Measurements from ENCODE around the gene TECTA. TPM values are rescaled to one million over a fixed set of nuclear protein-coding genes. Genes with fewer than 3 reads are reported as not detected.

TECTA gene
- total RNA-seq, 1 donor from 2014 or later, result 2.3 TPM

DNA sequence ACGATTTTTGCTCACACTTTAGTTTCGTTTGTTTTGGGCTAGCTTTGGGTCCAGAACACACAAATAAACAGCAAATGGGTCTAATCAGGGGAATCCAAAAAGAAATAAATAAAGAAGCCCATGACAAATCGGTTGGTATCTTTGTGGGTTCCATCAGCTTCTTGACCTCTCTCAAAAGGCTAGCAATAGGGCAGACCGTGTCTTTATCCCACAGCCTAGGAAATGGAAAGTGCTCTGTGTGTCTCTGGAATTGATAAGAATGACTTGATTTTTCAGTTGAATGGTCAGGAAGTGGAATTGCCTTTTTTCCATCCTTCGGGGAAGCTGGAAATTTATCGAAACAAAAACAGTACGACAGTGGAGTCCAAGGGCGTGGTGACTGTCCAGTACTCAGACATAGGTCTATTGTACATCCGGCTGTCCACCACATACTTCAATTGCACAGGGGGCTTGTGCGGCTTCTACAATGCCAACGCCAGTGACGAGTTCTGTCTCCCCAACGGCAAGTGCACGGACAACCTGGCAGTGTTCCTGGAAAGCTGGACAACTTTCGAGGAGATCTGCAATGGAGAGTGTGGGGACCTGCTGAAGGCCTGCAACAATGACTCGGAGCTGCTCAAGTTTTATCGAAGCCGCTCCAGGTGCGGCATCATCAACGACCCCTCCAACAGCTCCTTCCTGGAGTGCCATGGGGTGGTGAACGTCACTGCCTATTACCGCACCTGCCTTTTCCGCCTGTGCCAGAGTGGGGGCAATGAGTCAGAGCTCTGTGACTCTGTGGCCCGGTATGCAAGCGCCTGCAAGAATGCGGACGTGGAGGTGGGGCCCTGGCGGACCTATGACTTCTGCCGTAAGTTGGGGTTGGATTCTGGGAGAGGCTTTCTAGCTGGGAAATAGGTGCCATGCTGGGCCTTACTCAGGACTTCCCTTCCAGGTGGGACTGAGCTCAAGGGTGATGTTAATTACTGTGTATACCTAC lies 28.6 kb downstream of the TECTA start:
- Mint-ChIP-seq H3K4me1 (ENCODE audit: unreplicated experiment) (no peaks in the 10 kb centered on the region), H3K4me3 (no peak overlapping the region), H3K36me3 (no peaks in the 10 kb centered on the region), H3K9me3 (no peaks in the 10 kb centered on the region), H3K27ac (no peak overlapping the region), H3K27me3 (no peaks in the 10 kb centered on the region)
- TF ChIP-seq, protein P1, sequence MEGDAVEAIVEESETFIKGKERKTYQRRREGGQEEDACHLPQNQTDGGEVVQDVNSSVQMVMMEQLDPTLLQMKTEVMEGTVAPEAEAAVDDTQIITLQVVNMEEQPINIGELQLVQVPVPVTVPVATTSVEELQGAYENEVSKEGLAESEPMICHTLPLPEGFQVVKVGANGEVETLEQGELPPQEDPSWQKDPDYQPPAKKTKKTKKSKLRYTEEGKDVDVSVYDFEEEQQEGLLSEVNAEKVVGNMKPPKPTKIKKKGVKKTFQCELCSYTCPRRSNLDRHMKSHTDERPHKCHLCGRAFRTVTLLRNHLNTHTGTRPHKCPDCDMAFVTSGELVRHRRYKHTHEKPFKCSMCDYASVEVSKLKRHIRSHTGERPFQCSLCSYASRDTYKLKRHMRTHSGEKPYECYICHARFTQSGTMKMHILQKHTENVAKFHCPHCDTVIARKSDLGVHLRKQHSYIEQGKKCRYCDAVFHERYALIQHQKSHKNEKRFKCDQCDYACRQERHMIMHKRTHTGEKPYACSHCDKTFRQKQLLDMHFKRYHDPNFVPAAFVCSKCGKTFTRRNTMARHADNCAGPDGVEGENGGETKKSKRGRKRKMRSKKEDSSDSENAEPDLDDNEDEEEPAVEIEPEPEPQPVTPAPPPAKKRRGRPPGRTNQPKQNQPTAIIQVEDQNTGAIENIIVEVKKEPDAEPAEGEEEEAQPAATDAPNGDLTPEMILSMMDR (conservative IDR thresholded peaks at IDR 0.05), result no peak
- DNase-seq (ENCODE audit: extremely low spot score, unreplicated experiment), result no peak

GRCh38 chr11:121131656-121132055 lies 30.6 kb downstream of the TECTA start:
- no peak overlapping the region for H3K27ac Mint-ChIP-seq

DNA sequence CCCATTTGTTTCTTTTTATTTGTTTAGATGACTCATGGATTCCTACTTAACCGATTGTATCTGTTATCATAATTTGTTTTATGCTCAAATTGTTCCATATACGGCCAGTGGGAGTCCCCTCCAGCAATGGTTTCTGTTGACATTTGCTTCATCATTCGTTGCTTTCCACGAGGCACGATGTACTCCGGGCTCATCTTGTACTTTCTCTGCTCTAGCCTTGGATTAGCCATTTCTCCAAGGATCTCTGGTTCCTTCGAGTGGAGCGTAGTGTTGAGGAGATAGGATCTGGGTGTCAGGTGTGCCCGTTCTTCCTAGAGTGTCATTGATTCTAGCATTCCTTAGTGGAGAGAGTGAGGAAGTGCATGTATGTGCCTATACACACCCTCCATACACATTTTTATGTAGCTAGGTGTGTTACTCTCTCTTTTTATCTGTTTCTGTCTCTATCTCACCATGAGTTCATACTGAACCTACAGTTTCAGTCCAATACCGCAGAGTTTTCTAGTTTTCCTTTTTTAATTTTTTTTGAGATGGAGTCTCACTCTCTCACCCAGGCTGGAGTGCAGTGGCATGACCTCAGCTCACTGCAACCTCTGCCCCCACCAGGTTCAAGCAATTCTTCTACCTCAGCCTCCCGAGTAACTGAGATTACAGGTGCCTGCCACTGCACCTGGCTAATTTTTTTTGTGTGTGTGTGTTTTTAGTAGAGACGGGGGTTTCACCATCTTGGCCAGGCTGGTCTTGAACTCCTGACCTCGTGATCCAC lies 31.4 kb downstream of the TECTA start:
- no peak for DNase-seq (ENCODE audit: extremely low spot score, unreplicated experiment)
- H3K27me3 Mint-ChIP-seq, result no peaks in the 10 kb centered on the region
- H3K4me1 Mint-ChIP-seq (ENCODE audit: unreplicated experiment), result no peaks in the 10 kb centered on the region
- H3K27ac Mint-ChIP-seq, result no peak overlapping the region
- no peak overlapping the region for H3K4me3 Mint-ChIP-seq
- no peaks in the 10 kb centered on the region for H3K36me3 Mint-ChIP-seq
- H3K9me3 Mint-ChIP-seq, result no peaks in the 10 kb centered on the region
- TF ChIP-seq, protein P1 (conservative IDR thresholded peaks at IDR 0.05), result peak; percentile 31

More at GRCh38 chr11:121131656-121132055, 30.6 kb downstream of the TECTA start:
- Mint-ChIP-seq H3K9me3 (no peaks in the 10 kb centered on the region), H3K36me3 (no peaks in the 10 kb centered on the region), H3K4me3 (no peak overlapping the region), H3K27me3 (no peaks in the 10 kb centered on the region), H3K4me1 (ENCODE audit: unreplicated experiment) (no peaks in the 10 kb centered on the region)
- DNase-seq (ENCODE audit: extremely low spot score, unreplicated experiment), result no peak
- TF ChIP-seq, protein P1 (conservative IDR thresholded peaks at IDR 0.05), result no peak

- no peaks in the 10 kb centered on the region for H3K36me3 Mint-ChIP-seq
- no peaks in the 10 kb centered on the region for H3K4me1 Mint-ChIP-seq (ENCODE audit: unreplicated experiment)
- H3K9me3 Mint-ChIP-seq, result no peaks in the 10 kb centered on the region
- no peak overlapping the region for H3K27ac Mint-ChIP-seq
- DNase-seq (ENCODE audit: extremely low spot score, unreplicated experiment), result no peak
- TF ChIP-seq, protein P1 (conservative IDR thresholded peaks at IDR 0.05), result no peak
- H3K4me3 Mint-ChIP-seq, result no peak overlapping the region
- no peaks in the 10 kb centered on the region for H3K27me3 Mint-ChIP-seq
Measured at GRCh38 chr11:121134741-121135312, 33.8 kb downstream of the TECTA start.

DNA sequence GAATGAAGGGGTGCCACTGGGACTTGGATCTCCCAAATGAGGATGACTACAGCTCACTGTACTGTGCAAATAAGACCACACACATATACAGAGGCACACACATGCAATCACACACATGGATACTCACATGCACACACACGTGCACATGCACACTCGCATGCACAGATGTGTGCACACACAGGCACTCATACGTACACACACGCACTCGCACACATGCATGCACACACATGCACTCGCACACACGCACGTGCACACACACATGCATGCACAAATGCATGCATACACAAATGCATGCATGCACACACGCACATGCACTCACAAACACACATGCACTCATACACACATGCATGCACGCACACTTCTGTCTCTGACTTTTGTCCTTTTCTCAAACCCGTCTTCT lies 36.0 kb downstream of the TECTA start:
- no peak for DNase-seq (ENCODE audit: extremely low spot score, unreplicated experiment)
- Mint-ChIP-seq H3K27ac (no peak overlapping the region), H3K4me1 (ENCODE audit: unreplicated experiment) (no peaks in the 10 kb centered on the region), H3K9me3 (no peaks in the 10 kb centered on the region), H3K27me3 (no peaks in the 10 kb centered on the region), H3K36me3 (no peaks in the 10 kb centered on the region), H3K4me3 (no peak overlapping the region)
- TF ChIP-seq, protein P1 (conservative IDR thresholded peaks at IDR 0.05), result no peak

Data from type B pancreatic cell (in vitro differentiated cells).